CD14-positive monocyte (primary cell): Measurements from ENCODE around the gene MIA2. TPM values are rescaled to one million over a fixed set of nuclear protein-coding genes. Genes with fewer than 3 reads are reported as not detected.
A peak's percentile ranks its signal among the peaks of the same experiment; 100 is the strongest.

Source experiments
- DNase-seq, 3 donors: peaks; one replicate each; pipeline ENCODE4 v3.0.0-alpha.2; 2011 to 2022
- H2AFZ ChIP-seq: 2 replicates; pipeline ENCODE4 v1.6.0; 2012; ENCODE audit warnings: mild to moderate bottlenecking, low read depth, low read length, inconsistent platforms; ENCODE audit not compliant: insufficient read depth, poor library complexity, severe bottlenecking
- H3K27ac ChIP-seq, 2 donors: 1 replicate in 1 of 2; 2 replicates in 1 of 2; pipeline ENCODE4 v1.5.1; 2012 to 2013; ENCODE audit warnings: low read length in 2 of 2, control low read depth in 1 of 2, inconsistent platforms in 1 of 2, low read depth in 1 of 2, mild to moderate bottlenecking in 1 of 2
- H3K27me3 ChIP-seq, 2 donors: one replicate each; pipeline versions ENCODE4 v1.6.0 to v1.6.1; 2011 to 2013; ENCODE audit warnings: low read length in 2 of 2; ENCODE audit not compliant: control insufficient read depth in 2 of 2, insufficient read depth in 2 of 2
- H3K36me3 ChIP-seq, 2 donors: replicated peaks in 1 of 2; 1 replicate in 1 of 2; 2 replicates in 1 of 2; pipeline versions ENCODE4 v1.5.1 to v1.6.1; 2012 to 2013; ENCODE audit warnings: low read length in 2 of 2, control low read depth in 1 of 2, inconsistent platforms in 1 of 2, mild to moderate bottlenecking in 1 of 2; ENCODE audit not compliant: insufficient read depth in 2 of 2, control insufficient read depth in 1 of 2
- H3K4me1 ChIP-seq, 2 donors: 1 replicate in 1 of 2; 2 replicates in 1 of 2; pipeline versions ENCODE4 v1.5.1 to v1.6.1; 2012 to 2013; ENCODE audit warnings: low read length in 2 of 2, control low read depth in 1 of 2, inconsistent platforms in 1 of 2, mild to moderate bottlenecking in 1 of 2, moderate library complexity in 1 of 2; ENCODE audit not compliant: insufficient read depth in 2 of 2, control insufficient read depth in 1 of 2
- H3K4me2 ChIP-seq: replicated peaks from 2 replicates; pipeline ENCODE3; 2012; ENCODE audit warnings: low read length, moderate library complexity, mild to moderate bottlenecking; ENCODE audit not compliant: poor library complexity, severe bottlenecking; ENCODE audit errors: extremely low read depth
- H3K4me3 ChIP-seq, 3 experiments: fragments of 200-600 bp in 1 of 3; sonication (generic) in 1 of 3; replicated peaks in 1 of 3; 1 replicate in 2 of 3; 2 replicates in 1 of 3; pipeline ENCODE4 v1.5.1; 2011 to 2013; ENCODE audit warnings: low read length in 3 of 3, mild to moderate bottlenecking in 3 of 3, control low read depth in 2 of 3, low read depth in 2 of 3, inconsistent platforms in 1 of 3, moderate library complexity in 1 of 3
- H3K79me2 ChIP-seq: 2 replicates; pipeline ENCODE4 v1.6.0; 2012; ENCODE audit warnings: mild to moderate bottlenecking, control low read depth, inconsistent platforms, low read length, moderate library complexity; ENCODE audit not compliant: insufficient read depth
- H3K9ac ChIP-seq: 2 replicates; pipeline ENCODE4 v1.6.0; 2017; ENCODE audit warnings: low read length, mild to moderate bottlenecking; ENCODE audit not compliant: insufficient read depth, poor library complexity, severe bottlenecking
- H3K9me3 ChIP-seq, 2 donors: replicated peaks in 1 of 2; 1 replicate in 1 of 2; 2 replicates in 1 of 2; pipeline versions ENCODE4 v1.5.1 to v1.6.1; 2012 to 2013; ENCODE audit warnings: low read length in 2 of 2, control low read depth in 1 of 2; ENCODE audit not compliant: control insufficient read depth in 1 of 2, insufficient read depth in 1 of 2
- H4K20me1 ChIP-seq: 2 replicates; pipeline ENCODE4 v1.6.0; 2012; ENCODE audit warnings: mild to moderate bottlenecking, low read length, control low read depth, moderate library complexity; ENCODE audit not compliant: insufficient read depth
- H3K27ac Mint-ChIP-seq, 7 donors: one replicate each; pipeline ENCODE4 v1.8.0; 2020; ENCODE audit warnings: mild to moderate bottlenecking in 7 of 7, mixed read lengths in 7 of 7, moderate library complexity in 6 of 7, inconsistent platforms in 2 of 7
- H3K27me3 Mint-ChIP-seq, 3 donors: one replicate each; pipeline ENCODE4 v1.8.0; 2021 to 2022; ENCODE audit warnings: low read depth in 3 of 3, mild to moderate bottlenecking in 3 of 3, mixed read lengths in 3 of 3, moderate library complexity in 3 of 3, inconsistent platforms in 1 of 3
- H3K36me3 Mint-ChIP-seq, 2 donors: one replicate each; pipeline ENCODE4 v1.8.0; 2020; ENCODE audit warnings: mixed read lengths in 2 of 2, inconsistent platforms in 1 of 2, mild to moderate bottlenecking in 1 of 2
- H3K4me1 Mint-ChIP-seq: one replicate; pipeline ENCODE4 v1.8.0; 2020; ENCODE audit warnings: mild to moderate bottlenecking, mixed read lengths
- H3K4me3 Mint-ChIP-seq, 2 donors: one replicate each; pipeline ENCODE4 v1.8.0; 2020; ENCODE audit warnings: mild to moderate bottlenecking in 2 of 2, mixed read lengths in 2 of 2, moderate library complexity in 1 of 2
- H3K9me3 Mint-ChIP-seq, 7 donors: one replicate each; pipeline ENCODE4 v1.8.0; 2020 to 2022; ENCODE audit warnings: mixed read lengths in 7 of 7, mild to moderate bottlenecking in 6 of 7, moderate library complexity in 6 of 7, inconsistent platforms in 2 of 7
- CTCF ChIP-seq: fragments of 200-600 bp; IDR thresholded peaks from one replicate; pipeline ENCODE4 v1.8.0; 2022; ENCODE audit warnings: antibody characterized with exemption, mild to moderate bottlenecking
- WGBS: methylation state at CpG from one replicate; pipeline ENCODE4 v1.1.5; 2013; ENCODE audit warnings: missing lambda C conversion rate; ENCODE audit not compliant: insufficient coverage; 5-methylcytosine and 5-hydroxymethylcytosine counted together
- intact Hi-C, 2 donors: fragments of 100-400 bp; cut with micrococcal nuclease; formaldehyde crosslinking; loops; one replicate each; pipeline versions ENCODE4 v1.15.0 to v1.15.1; 2023
- polyA plus RNA-seq, 3 donors: library from polyadenylated mRNA; depleted of rRNA in 1 of 3; unstranded in 2 of 3; stranded (reverse) in 1 of 3; fragments of 300-500 nt in 2 of 3; fragments of >200 nt in 1 of 3; fragmentation: Illumina TruSeq in 2 of 3; gene quantifications; 1 replicate in 2 of 3; 2 replicates in 1 of 3; pipeline ENCODE4 v1.2.3, GENCODE V29; 2012 to 2021

Gene MIA2
- polyA plus RNA-seq, 3 donors: 19.1 to 24.6 (median 20.0) TPM

GRCh38 chr14:39229222-39229543 lies 4.5 kb upstream of the MIA2 start:
- H3K36me3 Mint-ChIP-seq: no peaks in the 10 kb centered on the region
- no peaks in the 10 kb centered on the region for H3K27me3 ChIP-seq
- intact Hi-C loops: no loop called here
- H3K4me3 ChIP-seq: no peak overlapping the region
- peaks cover 12% of the 10 kb centered on the region for H3K4me1 Mint-ChIP-seq
- H3K27ac Mint-ChIP-seq: no peak overlapping the region
- H3K4me3 Mint-ChIP-seq: no peak overlapping the region
- H3K4me1 ChIP-seq: peaks cover 9 to 12% of the 10 kb centered on the region in 2 donors
- H2AFZ ChIP-seq: peak overlapping the region; percentile 42
- H3K9me3 ChIP-seq: no peaks in the 10 kb centered on the region
- no peaks in the 10 kb centered on the region for H3K36me3 ChIP-seq
- no peaks in the 10 kb centered on the region for H3K9me3 Mint-ChIP-seq
- H3K4me2 ChIP-seq: no peak overlapping the region
- TF ChIP-seq CTCF: no peak
- H3K79me2 ChIP-seq: no peaks in the 10 kb centered on the region
- no peak overlapping the region for H3K9ac ChIP-seq
- WGBS: 80% methylated on average over 1 of the region's 1 CpG
- H3K27ac ChIP-seq: no peak overlapping the region
- peak in 1 of 3 donors; percentile 45 for DNase-seq
- H4K20me1 ChIP-seq: no peaks in the 10 kb centered on the region
- no peaks in the 10 kb centered on the region for H3K27me3 Mint-ChIP-seq

GRCh38 chr14:39229601-39230110 lies 4.1 kb upstream of the MIA2 start:
- Histone ChIP-seq H3K27me3 (no peaks in the 10 kb centered on the region), H3K4me2 (no peak overlapping the region), H3K4me3 (no peak overlapping the region), H2AFZ (peak overlapping the region; percentile 42), H3K9me3 (no peaks in the 10 kb centered on the region), H3K27ac (no peak overlapping the region), H3K4me1 (peaks cover 9 to 12% of the 10 kb centered on the region in 2 donors), H3K79me2 (no peaks in the 10 kb centered on the region), H3K36me3 (no peaks in the 10 kb centered on the region), H3K9ac (no peak overlapping the region), H4K20me1 (no peaks in the 10 kb centered on the region)
- 92% methylated on average over 2 of the region's 3 CpGs for WGBS
- H3K4me3 Mint-ChIP-seq: no peak overlapping the region
- intact Hi-C loops: no loop called here
- H3K27ac Mint-ChIP-seq: no peak overlapping the region
- H3K4me1 Mint-ChIP-seq: peaks cover 12% of the 10 kb centered on the region
- no peaks in the 10 kb centered on the region for H3K27me3 Mint-ChIP-seq
- DNase-seq: no peak
- TF ChIP-seq CTCF: no peak
- no peaks in the 10 kb centered on the region for H3K9me3 Mint-ChIP-seq
- no peaks in the 10 kb centered on the region for H3K36me3 Mint-ChIP-seq
